Measurements from ENCODE around the gene MTMR12.

Gene MTMR12

GRCh38 chr5:32187675-32188074 lies 125.1 kb downstream of the MTMR12 start:
- CTCF ChIA-PET, result no interaction called here
- Mint-ChIP-seq H3K4me3 (no peak overlapping the region), H3K27me3 (no peaks in the 10 kb centered on the region), H3K36me3 (no peaks in the 10 kb centered on the region), H3K4me1 (peaks cover 2% of the 10 kb centered on the region), H3K27ac (no peak overlapping the region), H3K9me3 (peaks cover 5% of the 10 kb centered on the region)
- DNase-seq, result no peak

DNA sequence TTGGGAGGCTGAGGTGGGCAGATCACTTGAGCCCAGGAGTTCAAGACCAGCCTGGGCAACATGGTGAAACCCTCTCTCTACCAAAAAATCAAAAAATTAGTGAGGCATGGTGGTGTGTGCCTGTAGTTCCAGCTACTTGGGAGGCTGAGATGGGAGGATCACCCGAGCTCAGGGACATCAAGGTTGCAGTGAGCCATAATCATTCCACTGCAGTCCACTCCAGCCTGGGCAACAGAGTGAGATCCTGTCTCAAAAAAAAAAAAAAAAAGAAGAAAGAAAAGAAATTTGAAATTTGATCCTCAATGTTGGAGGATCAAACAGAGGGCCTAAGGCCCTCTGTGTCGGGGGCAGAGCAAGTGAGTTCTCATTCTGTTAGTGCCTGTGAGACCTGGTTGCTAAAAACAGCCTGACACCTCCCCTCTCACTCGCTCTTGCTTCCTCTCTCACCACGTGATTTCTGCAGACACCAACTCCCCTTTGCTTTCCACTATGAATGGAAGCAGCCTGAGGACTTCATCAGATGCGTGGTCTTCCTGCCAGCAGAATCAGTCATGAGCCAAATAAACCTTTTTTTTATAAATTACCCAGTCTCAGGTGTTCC lies 130.2 kb downstream of the MTMR12 start:
- H3K9me3 Mint-ChIP-seq, result peaks cover 3% of the 10 kb centered on the region
- DNase-seq, result no peak
- H3K36me3 Mint-ChIP-seq, result no peaks in the 10 kb centered on the region
- H3K4me1 Mint-ChIP-seq, result peaks cover 3% of the 10 kb centered on the region
- peaks cover 20% of the 10 kb centered on the region for H3K27me3 Mint-ChIP-seq
- CTCF ChIA-PET, result no interaction called here
- no peak overlapping the region for H3K27ac Mint-ChIP-seq
- no peak overlapping the region for H3K4me3 Mint-ChIP-seq

Measured in activated naive CD4-positive, alpha-beta T cell treated with anti-CD3 and anti-CD28 coated beads, Interleukin-2, amount 10 ng/mL, durations not matched to agents 7 days and 5 days (primary cell).